ENCODE measurements around the gene ZNF710. TPM values are rescaled to one million over a fixed set of nuclear protein-coding genes. Genes with fewer than 3 reads are reported as not detected.
A peak's percentile ranks its signal among the peaks of the same experiment; 100 is the strongest.

Gene ZNF710
- total RNA-seq, 1 donor from 2014 or later = 47.9 TPM

DNA sequence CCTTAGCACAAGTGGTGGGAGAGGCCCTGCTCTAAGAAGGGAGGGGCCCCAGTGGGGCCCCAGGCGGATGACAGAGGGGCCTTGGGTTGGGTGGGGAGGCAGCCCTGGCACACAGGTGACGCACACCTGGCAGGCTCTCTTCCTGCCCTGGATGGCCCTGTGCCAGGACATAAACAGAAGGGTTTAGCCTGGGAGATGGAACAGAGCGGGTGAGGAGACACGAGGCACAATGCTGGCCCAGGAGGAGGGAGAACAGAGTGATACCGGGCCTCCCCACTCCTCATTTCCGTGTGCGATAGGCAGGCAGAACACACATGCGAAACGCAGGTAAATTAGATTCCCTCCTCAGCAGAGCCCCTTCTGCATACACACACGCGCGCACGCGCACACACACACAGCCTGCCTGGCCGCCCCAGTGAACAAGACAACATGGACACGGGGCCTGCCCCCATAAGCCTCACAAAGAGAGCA is 61.4 kb downstream of the ZNF710 start:
- Histone ChIP-seq H3K4me1 (peaks cover 85% of the 10 kb centered on the region), H3K27me3 (no peaks in the 10 kb centered on the region), H3K4me3 (no peak overlapping the region), H3K9me3 (no peaks in the 10 kb centered on the region), H3K27ac (peak overlapping the region; percentile 87), H3K36me3 (peaks cover 1% of the 10 kb centered on the region)
- intact Hi-C loops (cut with DNase I) = no loop called here
- peak; percentile 51 for ATAC-seq
- DNase-seq = peak; percentile 87
- TF ChIP-seq, protein P1, sequence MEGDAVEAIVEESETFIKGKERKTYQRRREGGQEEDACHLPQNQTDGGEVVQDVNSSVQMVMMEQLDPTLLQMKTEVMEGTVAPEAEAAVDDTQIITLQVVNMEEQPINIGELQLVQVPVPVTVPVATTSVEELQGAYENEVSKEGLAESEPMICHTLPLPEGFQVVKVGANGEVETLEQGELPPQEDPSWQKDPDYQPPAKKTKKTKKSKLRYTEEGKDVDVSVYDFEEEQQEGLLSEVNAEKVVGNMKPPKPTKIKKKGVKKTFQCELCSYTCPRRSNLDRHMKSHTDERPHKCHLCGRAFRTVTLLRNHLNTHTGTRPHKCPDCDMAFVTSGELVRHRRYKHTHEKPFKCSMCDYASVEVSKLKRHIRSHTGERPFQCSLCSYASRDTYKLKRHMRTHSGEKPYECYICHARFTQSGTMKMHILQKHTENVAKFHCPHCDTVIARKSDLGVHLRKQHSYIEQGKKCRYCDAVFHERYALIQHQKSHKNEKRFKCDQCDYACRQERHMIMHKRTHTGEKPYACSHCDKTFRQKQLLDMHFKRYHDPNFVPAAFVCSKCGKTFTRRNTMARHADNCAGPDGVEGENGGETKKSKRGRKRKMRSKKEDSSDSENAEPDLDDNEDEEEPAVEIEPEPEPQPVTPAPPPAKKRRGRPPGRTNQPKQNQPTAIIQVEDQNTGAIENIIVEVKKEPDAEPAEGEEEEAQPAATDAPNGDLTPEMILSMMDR (IDR thresholded peaks at IDR 0.05) = no peak

DNA sequence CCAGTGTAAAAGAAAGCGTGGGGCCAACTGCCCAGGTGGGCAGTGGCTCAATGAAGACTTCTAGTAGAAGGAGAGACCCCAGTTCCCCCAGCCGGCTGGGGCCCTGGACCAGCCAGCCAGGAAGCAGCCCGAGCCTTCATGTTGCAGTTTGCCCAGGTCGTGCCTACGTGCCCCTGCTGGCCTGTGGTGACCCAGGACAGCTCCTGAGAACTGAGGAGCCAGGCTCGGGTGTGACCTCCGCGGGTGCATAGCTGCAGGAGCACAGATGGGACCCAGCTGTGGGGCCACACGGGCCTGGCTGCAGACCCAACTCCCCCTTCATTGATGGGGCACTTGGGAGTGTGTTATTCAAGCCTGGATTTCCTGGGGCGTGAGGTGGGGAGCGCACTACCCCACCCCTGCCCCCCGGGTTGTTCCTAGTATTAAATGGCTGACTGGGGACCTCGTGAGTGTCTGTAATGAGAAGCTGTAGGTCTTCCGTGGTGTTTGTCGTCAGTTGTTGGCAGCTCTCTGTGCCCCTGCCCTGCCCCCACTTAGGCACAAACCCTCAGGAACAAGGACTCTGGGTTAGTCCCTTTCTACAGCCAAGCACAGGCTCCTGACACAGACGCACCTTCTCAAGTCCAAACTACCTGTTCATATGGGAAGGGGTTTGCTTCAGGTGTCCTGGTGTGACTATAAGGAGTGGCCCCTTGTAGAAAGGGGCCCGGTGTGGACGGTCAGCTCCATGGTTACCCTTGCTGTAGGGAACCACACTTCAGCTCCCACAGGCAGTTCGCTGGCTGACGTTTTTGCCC is 62.0 kb downstream of the ZNF710 start:
- peak; percentile 20 for ATAC-seq
- intact Hi-C loops (cut with DNase I) = no loop called here
- H3K36me3 ChIP-seq = peaks cover 8% of the 10 kb centered on the region
- H3K9me3 ChIP-seq = no peaks in the 10 kb centered on the region
- H3K27me3 ChIP-seq = no peaks in the 10 kb centered on the region
- H3K27ac ChIP-seq = peak overlapping the region; percentile 87
- DNase-seq = no peak
- H3K4me3 ChIP-seq = no peak overlapping the region
- peaks cover 80% of the 10 kb centered on the region for H3K4me1 ChIP-seq
- TF ChIP-seq, protein P1 (IDR thresholded peaks at IDR 0.05) = no peak

DNA sequence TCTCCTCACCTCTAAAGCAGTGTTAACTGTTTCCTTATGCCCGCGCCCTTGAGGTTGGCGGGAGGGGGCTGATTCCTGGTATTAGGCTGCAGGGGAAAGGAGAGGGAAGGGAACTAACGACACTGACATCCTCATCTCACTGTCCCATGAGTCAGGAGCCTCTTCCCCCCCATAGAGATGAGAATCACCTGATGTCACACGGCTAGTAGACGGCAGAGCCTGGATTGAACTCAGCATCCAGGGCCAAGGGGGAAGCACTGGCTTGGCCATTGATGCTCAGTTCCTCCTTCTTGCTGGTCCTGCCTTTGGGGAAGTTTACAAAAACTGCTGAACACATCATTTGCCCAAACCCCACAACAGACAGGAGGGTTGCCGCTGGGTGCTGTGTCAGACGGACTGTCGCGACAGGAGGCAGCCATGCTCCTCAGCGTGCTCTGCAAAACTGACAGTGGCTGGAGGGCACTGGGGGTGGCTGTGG is 62.7 kb downstream of the ZNF710 start:
- Histone ChIP-seq H3K4me1 (peaks cover 76% of the 10 kb centered on the region), H3K9me3 (no peaks in the 10 kb centered on the region), H3K36me3 (peaks cover 14% of the 10 kb centered on the region), H3K4me3 (no peak overlapping the region), H3K27ac (peak overlapping the region; percentile 87), H3K27me3 (no peaks in the 10 kb centered on the region)
- peak; percentile 38 for ATAC-seq
- intact Hi-C loops (cut with DNase I) = no loop called here
- DNase-seq = no peak
- TF ChIP-seq, protein P1 (IDR thresholded peaks at IDR 0.05) = no peak

DNA sequence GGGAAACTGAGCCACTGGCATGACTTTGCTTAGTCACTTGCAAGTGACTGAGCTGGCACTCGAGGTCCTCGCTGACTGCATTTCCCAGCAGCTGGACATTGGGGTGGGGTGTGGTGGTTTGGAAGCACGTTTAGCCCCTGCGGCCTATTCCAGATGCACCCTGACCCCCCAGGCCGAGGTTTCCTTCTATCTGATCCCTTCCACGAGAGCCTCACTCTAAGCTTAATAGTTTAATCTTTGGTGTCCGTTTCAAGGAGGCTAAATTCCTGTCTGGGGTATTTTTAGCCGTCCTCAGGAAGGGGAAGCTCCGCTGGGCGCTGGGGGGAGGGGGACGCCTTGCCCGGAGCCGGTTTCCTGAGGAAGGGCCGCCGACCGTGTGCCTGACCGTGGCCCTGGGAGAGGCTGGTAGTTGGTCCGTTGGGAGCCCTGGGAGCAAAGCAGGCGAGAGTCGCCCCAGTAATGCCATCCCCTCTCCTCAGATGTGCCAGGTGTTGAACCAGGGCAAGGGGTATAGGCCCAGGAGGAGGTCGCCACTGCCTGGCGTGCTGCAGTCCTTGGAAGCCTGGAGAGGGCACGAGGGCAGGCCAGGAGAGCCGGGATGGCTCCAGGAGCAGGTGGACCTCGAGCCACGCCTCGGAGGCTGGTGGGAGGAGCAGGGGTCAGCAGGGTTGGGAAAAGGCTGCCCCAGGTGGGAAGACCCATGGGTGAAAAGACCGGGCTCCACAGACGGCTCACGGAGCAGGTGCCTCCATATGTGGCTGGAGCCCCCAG is 64.0 kb downstream of the ZNF710 start:
- H3K4me3 ChIP-seq = peak overlapping the region; percentile 14
- no peaks in the 10 kb centered on the region for H3K27me3 ChIP-seq
- DNase-seq (peak; percentile 82), ATAC-seq (peak; percentile 54)
- H3K36me3 ChIP-seq = peaks cover 16% of the 10 kb centered on the region
- TF ChIP-seq, protein P1 (IDR thresholded peaks at IDR 0.05) = no peak
- no peaks in the 10 kb centered on the region for H3K9me3 ChIP-seq
- peak overlapping the region; percentile 87 for H3K27ac ChIP-seq
- intact Hi-C loops (cut with DNase I) = no loop called here
- H3K4me1 ChIP-seq = peaks cover 63% of the 10 kb centered on the region

DNA sequence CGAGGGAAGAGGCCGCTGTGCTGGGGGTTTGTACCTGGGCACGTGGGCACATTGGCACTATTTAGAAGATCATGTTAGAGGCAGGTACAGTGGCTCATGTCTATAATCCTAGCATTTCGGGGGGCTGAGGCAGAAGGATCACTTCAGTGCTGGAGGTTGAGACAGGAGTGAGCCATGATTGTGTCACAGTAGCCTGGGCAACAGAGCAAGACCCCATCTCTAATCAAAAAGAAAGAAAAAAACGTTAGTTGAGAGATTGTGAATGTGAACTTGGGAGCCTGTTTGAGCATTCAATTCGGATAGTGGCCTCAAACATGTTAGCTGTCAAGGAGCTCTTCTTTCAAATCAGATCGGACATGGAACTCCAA is 64.5 kb downstream of the ZNF710 start:
- TF ChIP-seq, protein P1 (IDR thresholded peaks at IDR 0.05) = no peak
- H3K4me1 ChIP-seq = peaks cover 61% of the 10 kb centered on the region
- H3K36me3 ChIP-seq = peaks cover 16% of the 10 kb centered on the region
- H3K27me3 ChIP-seq = no peaks in the 10 kb centered on the region
- DNase-seq = no peak
- H3K27ac ChIP-seq = peak overlapping the region; percentile 87
- H3K4me3 ChIP-seq = no peak overlapping the region
- H3K9me3 ChIP-seq = no peaks in the 10 kb centered on the region
- no peak for ATAC-seq
- intact Hi-C loops (cut with DNase I) = no loop called here
